PFSK-1 (cell line): ENCODE results near the gene VAMP5.

ENCODE experiments used
- FOXP2 ChIP-seq: optimal IDR thresholded peaks from 2 replicates; pipeline ENCODE3; 2011; ENCODE audit warnings: borderline replicate concordance, control low read depth, inconsistent platforms; ENCODE audit not compliant: insufficient read depth; ENCODE audit errors: extremely low read length, extremely low read depth
- POLR2AphosphoS5 ChIP-seq: IDR thresholded peaks from 2 replicates; pipeline ENCODE4 v1.6.1; 2012; ENCODE audit warnings: low read depth, mild to moderate bottlenecking, control low read depth, low read length, moderate library complexity
- SIN3A ChIP-seq: IDR thresholded peaks from 2 replicates; pipeline ENCODE4 v1.6.1; 2012; ENCODE audit warnings: mild to moderate bottlenecking, low read length, moderate library complexity, borderline replicate concordance; ENCODE audit not compliant: insufficient read depth
- TAF1 ChIP-seq: IDR thresholded peaks from 2 replicates; pipeline ENCODE4 v1.6.1; 2012; ENCODE audit warnings: low read length, control low read depth, borderline replicate concordance; ENCODE audit not compliant: insufficient read depth
- TF ChIP-seq, protein P1 (sequence below), 2 experiments: IDR thresholded peaks; 2 replicates each; pipeline versions ENCODE4 v1.6.1 to v1.8.0; 2011 to 2012; ENCODE audit warnings: low read depth in 2 of 2, low read length in 2 of 2, control low read depth in 1 of 2, inconsistent platforms in 1 of 2, mild to moderate bottlenecking in 1 of 2, moderate library complexity in 1 of 2; ENCODE audit not compliant: insufficient read depth in 1 of 2

Gene VAMP5

DNA sequence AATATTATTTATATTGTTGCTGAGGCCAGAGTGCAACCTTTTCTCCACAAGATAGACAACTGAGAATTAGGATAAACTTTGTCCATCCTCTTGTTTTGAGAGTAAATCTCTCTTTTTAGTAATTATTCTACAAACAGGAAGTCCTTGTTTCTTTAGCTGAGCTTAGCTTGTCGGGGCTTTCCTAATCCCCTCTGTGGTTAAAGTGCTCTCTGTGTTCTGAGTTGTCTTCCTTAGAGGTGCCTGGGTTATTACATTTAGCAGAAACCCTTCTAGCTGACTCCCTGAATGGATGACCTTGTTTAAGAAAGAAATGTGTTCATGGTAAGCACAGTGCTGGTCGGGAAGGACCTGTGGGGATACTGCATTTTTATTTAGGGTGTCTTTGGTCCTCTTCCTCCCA is 44.4 kb downstream of the VAMP5 start:
- TF ChIP-seq, protein P1, sequence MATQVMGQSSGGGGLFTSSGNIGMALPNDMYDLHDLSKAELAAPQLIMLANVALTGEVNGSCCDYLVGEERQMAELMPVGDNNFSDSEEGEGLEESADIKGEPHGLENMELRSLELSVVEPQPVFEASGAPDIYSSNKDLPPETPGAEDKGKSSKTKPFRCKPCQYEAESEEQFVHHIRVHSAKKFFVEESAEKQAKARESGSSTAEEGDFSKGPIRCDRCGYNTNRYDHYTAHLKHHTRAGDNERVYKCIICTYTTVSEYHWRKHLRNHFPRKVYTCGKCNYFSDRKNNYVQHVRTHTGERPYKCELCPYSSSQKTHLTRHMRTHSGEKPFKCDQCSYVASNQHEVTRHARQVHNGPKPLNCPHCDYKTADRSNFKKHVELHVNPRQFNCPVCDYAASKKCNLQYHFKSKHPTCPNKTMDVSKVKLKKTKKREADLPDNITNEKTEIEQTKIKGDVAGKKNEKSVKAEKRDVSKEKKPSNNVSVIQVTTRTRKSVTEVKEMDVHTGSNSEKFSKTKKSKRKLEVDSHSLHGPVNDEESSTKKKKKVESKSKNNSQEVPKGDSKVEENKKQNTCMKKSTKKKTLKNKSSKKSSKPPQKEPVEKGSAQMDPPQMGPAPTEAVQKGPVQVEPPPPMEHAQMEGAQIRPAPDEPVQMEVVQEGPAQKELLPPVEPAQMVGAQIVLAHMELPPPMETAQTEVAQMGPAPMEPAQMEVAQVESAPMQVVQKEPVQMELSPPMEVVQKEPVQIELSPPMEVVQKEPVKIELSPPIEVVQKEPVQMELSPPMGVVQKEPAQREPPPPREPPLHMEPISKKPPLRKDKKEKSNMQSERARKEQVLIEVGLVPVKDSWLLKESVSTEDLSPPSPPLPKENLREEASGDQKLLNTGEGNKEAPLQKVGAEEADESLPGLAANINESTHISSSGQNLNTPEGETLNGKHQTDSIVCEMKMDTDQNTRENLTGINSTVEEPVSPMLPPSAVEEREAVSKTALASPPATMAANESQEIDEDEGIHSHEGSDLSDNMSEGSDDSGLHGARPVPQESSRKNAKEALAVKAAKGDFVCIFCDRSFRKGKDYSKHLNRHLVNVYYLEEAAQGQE (IDR thresholded peaks at IDR 0.05; ENCODE audit: insufficient read depth in 1 of 2, low read depth in 2 of 2, low read length in 2 of 2): no peak
- TF ChIP-seq TAF1: no peak
- no peak for TF ChIP-seq FOXP2
- no peak for TF ChIP-seq POLR2AphosphoS5
- no peak for TF ChIP-seq SIN3A

DNA sequence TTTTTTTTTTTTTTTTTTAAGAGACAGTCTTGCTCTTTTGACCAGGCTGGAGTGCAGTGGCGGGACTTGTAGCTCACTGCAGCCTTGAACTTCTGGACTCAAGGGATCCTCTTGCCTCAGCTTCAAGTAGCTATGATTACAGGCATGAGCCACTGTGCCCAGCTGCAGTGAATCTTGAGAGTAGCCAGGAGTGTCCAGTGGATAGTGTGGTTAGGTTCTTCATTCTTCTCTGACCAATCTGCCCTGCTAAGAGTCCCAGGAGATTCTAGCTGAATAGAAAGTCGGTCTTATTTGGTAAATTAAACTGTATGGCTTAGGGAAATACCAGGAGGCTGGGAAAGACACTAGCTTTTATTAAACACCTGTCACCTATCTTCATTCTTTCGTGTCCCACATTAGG is 47.1 kb downstream of the VAMP5 start:
- TF ChIP-seq TAF1: no peak
- no peak for TF ChIP-seq SIN3A
- TF ChIP-seq FOXP2: no peak
- TF ChIP-seq, protein P1 (IDR thresholded peaks at IDR 0.05; ENCODE audit: insufficient read depth in 1 of 2, low read depth in 2 of 2, low read length in 2 of 2): no peak
- TF ChIP-seq POLR2AphosphoS5: no peak

DNA sequence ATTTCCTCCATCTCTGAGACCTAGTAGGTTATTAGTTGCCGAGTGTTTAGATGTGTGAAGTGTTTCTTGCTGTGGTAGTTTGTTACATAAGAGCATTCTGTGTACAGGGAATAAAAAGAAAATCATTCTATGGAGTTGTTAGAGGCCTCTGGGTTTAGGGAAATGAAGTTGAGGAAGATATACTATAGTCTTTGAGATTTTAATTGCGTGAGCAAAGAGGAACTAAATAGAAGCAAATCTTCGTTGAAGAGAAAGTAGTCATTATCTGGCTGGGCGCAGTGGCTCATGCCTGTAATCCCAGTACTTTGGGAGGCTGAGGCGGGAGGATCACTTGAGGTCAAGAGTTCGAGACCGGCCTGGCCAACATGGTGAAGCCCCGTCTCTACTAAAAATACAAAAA is 50.8 kb downstream of the VAMP5 start:
- TF ChIP-seq TAF1 (no peak), SIN3A (no peak), FOXP2 (no peak), POLR2AphosphoS5 (no peak)
- TF ChIP-seq, protein P1 (IDR thresholded peaks at IDR 0.05; ENCODE audit: insufficient read depth in 1 of 2, low read depth in 2 of 2, low read length in 2 of 2): no peak

DNA sequence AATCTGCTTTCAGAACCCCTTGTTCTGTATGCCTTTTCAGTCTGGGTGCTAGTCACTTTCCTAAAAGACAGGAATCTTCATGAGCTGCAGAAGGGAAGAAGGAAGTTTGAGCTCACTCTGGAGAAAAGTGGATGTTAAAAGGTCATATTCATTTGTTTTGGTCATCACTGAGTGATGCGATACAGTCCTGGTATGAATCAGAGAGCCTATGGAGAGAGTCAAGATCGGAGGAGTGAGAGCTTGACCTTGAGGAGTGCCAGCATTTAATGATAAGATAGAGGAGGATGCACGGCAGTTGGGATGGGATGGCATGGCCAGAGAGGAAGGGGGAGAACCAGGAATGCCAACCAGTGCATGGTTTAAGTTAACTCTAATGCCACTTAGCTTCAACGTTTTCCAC is 51.4 kb downstream of the VAMP5 start:
- no peak for TF ChIP-seq POLR2AphosphoS5
- no peak for TF ChIP-seq TAF1
- TF ChIP-seq, protein P1 (IDR thresholded peaks at IDR 0.05; ENCODE audit: insufficient read depth in 1 of 2, low read depth in 2 of 2, low read length in 2 of 2): no peak
- TF ChIP-seq FOXP2: no peak
- TF ChIP-seq SIN3A: no peak

DNA sequence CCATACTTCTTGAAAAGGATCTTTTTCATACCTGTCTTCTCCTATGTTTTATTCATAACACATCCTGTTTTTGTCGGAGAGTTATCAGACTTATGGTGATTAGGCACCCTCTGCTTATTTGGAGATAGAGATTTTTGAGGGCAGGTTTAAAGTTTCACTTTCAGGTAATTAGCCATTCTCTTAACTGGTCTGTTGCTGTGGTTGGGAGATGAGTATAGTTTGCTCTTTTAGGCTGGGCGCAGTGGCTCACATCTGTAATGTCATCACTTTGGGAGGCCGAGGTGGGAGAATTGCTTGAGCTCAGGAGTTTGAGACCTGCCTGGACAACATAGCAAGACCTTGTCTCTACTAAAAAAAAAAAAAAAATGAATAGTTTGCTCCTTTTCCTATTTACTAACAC is 58.5 kb downstream of the VAMP5 start:
- TF ChIP-seq POLR2AphosphoS5 (no peak), SIN3A (no peak), TAF1 (no peak), FOXP2 (no peak)
- TF ChIP-seq, protein P1 (IDR thresholded peaks at IDR 0.05; ENCODE audit: insufficient read depth in 1 of 2, low read depth in 2 of 2, low read length in 2 of 2): no peak
